ENCODE data around the gene AR. TPM values are rescaled to one million over a fixed set of nuclear protein-coding genes. Genes with fewer than 3 reads are reported as not detected.

AR gene
- total and polyA plus RNA-seq, 4 donors: 2.8 to 67.4 (median 22.9) TPM

- TF ChIP-seq NR2F2 (IDR thresholded peaks at IDR 0.05) (no peak), MAX (IDR thresholded peaks at IDR 0.05) (no peak)
- WGBS: 48% methylated on average over 5 of the region's 5 CpGs
- H3K27me3 ChIP-seq (ENCODE audit: control insufficient read depth in 4 of 4, insufficient read depth in 4 of 4, low read length in 3 of 4): no peaks in the 10 kb centered on the region
- peaks cover 0 to 29% (median 21%) of the 10 kb centered on the region in 4 donors for H3K36me3 ChIP-seq (ENCODE audit: control insufficient read depth in 4 of 4, insufficient read depth in 3 of 4, low read depth in 1 of 4, low read length in 3 of 4)
- no peak overlapping the region for H3K4me3 ChIP-seq (ENCODE audit: low read depth in 1 of 3, low read length in 3 of 3)
- DNase-seq (ENCODE audit: low spot score): no peak
- H3K4me1 ChIP-seq (ENCODE audit: control insufficient read depth in 4 of 4, insufficient read depth in 4 of 4, low read length in 3 of 4): peaks cover 0 to 14% (median 3%) of the 10 kb centered on the region in 4 donors
- no peak overlapping the region for H3K9ac ChIP-seq (ENCODE audit: low read depth in 1 of 2, low read length in 2 of 2)
- peak overlapping the region in 1 of 2 donors; percentile 5 for H3K27ac ChIP-seq (ENCODE audit: low read depth in 1 of 2, low read length in 2 of 2)
- no peaks in the 10 kb centered on the region for H3K9me3 ChIP-seq (ENCODE audit: control insufficient read depth in 4 of 4, low read length in 3 of 4)
Measured at GRCh38 chrX:67723580-67724351, 179.9 kb downstream of the AR start.

- no peak overlapping the region for H3K27ac ChIP-seq (ENCODE audit: low read depth in 1 of 2, low read length in 2 of 2)
- H3K4me1 ChIP-seq (ENCODE audit: control insufficient read depth in 4 of 4, insufficient read depth in 4 of 4, low read length in 3 of 4): peaks cover 0 to 14% (median 3%) of the 10 kb centered on the region in 4 donors
- no peaks in the 10 kb centered on the region for H3K9me3 ChIP-seq (ENCODE audit: control insufficient read depth in 4 of 4, low read length in 3 of 4)
- TF ChIP-seq RAD21 (IDR thresholded peaks at IDR 0.05) (no peak), ZBTB33 (IDR thresholded peaks at IDR 0.05) (no peak), ATF3 (IDR thresholded peaks at IDR 0.05) (no peak), MAX (IDR thresholded peaks at IDR 0.05) (no peak), JUND (IDR thresholded peaks at IDR 0.05) (no peak), NR2F2 (IDR thresholded peaks at IDR 0.05) (no peak)
- WGBS: 56% methylated on average over 5 of the region's 5 CpGs
- H3K36me3 ChIP-seq (ENCODE audit: control insufficient read depth in 4 of 4, insufficient read depth in 3 of 4, low read depth in 1 of 4, low read length in 3 of 4): peaks cover 0 to 26% (median 20%) of the 10 kb centered on the region in 4 donors
- no peak overlapping the region for H3K4me3 ChIP-seq (ENCODE audit: low read depth in 1 of 3, low read length in 3 of 3)
- DNase-seq (ENCODE audit: low spot score): no peak
- H3K9ac ChIP-seq (ENCODE audit: low read depth in 1 of 2, low read length in 2 of 2): no peak overlapping the region
- no peaks in the 10 kb centered on the region for H3K27me3 ChIP-seq (ENCODE audit: control insufficient read depth in 4 of 4, insufficient read depth in 4 of 4, low read length in 3 of 4)
Measured at GRCh38 chrX:67724359-67725110, 180.7 kb downstream of the AR start.

- DNase-seq (ENCODE audit: low spot score): no peak
- H3K4me3 ChIP-seq (ENCODE audit: low read depth in 1 of 3, low read length in 3 of 3): no peak overlapping the region
- peaks cover 0 to 25% (median 19%) of the 10 kb centered on the region in 4 donors for H3K36me3 ChIP-seq (ENCODE audit: control insufficient read depth in 4 of 4, insufficient read depth in 3 of 4, low read depth in 1 of 4, low read length in 3 of 4)
- H3K9ac ChIP-seq (ENCODE audit: low read depth in 1 of 2, low read length in 2 of 2): no peak overlapping the region
- no peak for TF ChIP-seq EGR1 (IDR thresholded peaks at IDR 0.05; ENCODE audit: low read depth in 2 of 2)
- TF ChIP-seq FOXA2 (IDR thresholded peaks at IDR 0.05): no peak
- TF ChIP-seq GABPA (IDR thresholded peaks at IDR 0.05 in 1 of 2, conservative IDR thresholded peaks at IDR 0.05 in 1 of 2): no peak
- no peak for TF ChIP-seq HNF4G (IDR thresholded peaks at IDR 0.05)
- TF ChIP-seq JUND (IDR thresholded peaks at IDR 0.05): no peak
- no peak for TF ChIP-seq YY1 (IDR thresholded peaks at IDR 0.05)
- no peak for TF ChIP-seq REST (IDR thresholded peaks at IDR 0.05)
- TF ChIP-seq RXRA (IDR thresholded peaks at IDR 0.05): no peak
- TF ChIP-seq NR2F2 (IDR thresholded peaks at IDR 0.05): no peak
- no peak for TF ChIP-seq RAD21 (IDR thresholded peaks at IDR 0.05)
- no peak for TF ChIP-seq FOXA1 (IDR thresholded peaks at IDR 0.05)
- no peak for TF ChIP-seq TAF1 (conservative IDR thresholded peaks at IDR 0.05)
- TF ChIP-seq ATF3 (IDR thresholded peaks at IDR 0.05): no peak
- no peak for TF ChIP-seq MAX (IDR thresholded peaks at IDR 0.05)
- no peak for TF ChIP-seq SP1 (IDR thresholded peaks at IDR 0.05)
- no peak overlapping the region for H3K27ac ChIP-seq (ENCODE audit: low read depth in 1 of 2, low read length in 2 of 2)
- WGBS: 97% methylated on average over 2 of the region's 2 CpGs
- H3K27me3 ChIP-seq (ENCODE audit: control insufficient read depth in 4 of 4, insufficient read depth in 4 of 4, low read length in 3 of 4): no peaks in the 10 kb centered on the region
- H3K9me3 ChIP-seq (ENCODE audit: control insufficient read depth in 4 of 4, low read length in 3 of 4): no peaks in the 10 kb centered on the region
- H3K4me1 ChIP-seq (ENCODE audit: control insufficient read depth in 4 of 4, insufficient read depth in 4 of 4, low read length in 3 of 4): peaks cover 0 to 14% (median 3%) of the 10 kb centered on the region in 4 donors
Measured at GRCh38 chrX:67725471-67725870, 181.7 kb downstream of the AR start.

All from liver (tissue), 9 donors.